Stimulated activated naive B cell treated with anti-CD40 and anti-IgM and Interleukin-4, amounts not matched to agents 10 μg/mL and 1 μg/mL and 100 μg/mL, for 72 hours (primary cell): ENCODE data around the gene NCOR2.

ENCODE experiments used
- ATAC-seq, 2 donors: fragments of 150-1000 bp; cut with Tn5 transposase; replicated peaks; 2 replicates each; pipeline ENCODE4 v1.10.0; 2021; ENCODE audit warnings: moderate library complexity in 1 of 2
- DNase-seq: peaks from one replicate; pipeline ENCODE4 v3.0.0; 2021
- H3K27ac Mint-ChIP-seq: one replicate; pipeline ENCODE4 v1.8.0; 2022; ENCODE audit warnings: mild to moderate bottlenecking, mixed read lengths
- H3K27me3 Mint-ChIP-seq, 2 donors: one replicate each; pipeline ENCODE4 v1.8.0; 2022; ENCODE audit warnings: mixed read lengths in 2 of 2
- H3K36me3 Mint-ChIP-seq, 2 donors: one replicate each; pipeline ENCODE4 v1.8.0; 2022; ENCODE audit warnings: mixed read lengths in 2 of 2, mild to moderate bottlenecking in 1 of 2
- H3K4me1 Mint-ChIP-seq, 2 donors: one replicate each; pipeline ENCODE4 v1.8.0; 2022; ENCODE audit warnings: mixed read lengths in 2 of 2, mild to moderate bottlenecking in 1 of 2
- H3K4me3 Mint-ChIP-seq, 2 donors: one replicate each; pipeline ENCODE4 v1.8.0; 2022; ENCODE audit warnings: mild to moderate bottlenecking in 2 of 2, mixed read lengths in 2 of 2, moderate library complexity in 1 of 2
- H3K9me3 Mint-ChIP-seq, 2 donors: one replicate each; pipeline ENCODE4 v1.8.0; 2022; ENCODE audit warnings: mixed read lengths in 2 of 2, mild to moderate bottlenecking in 1 of 2

NCOR2 gene

GRCh38 chr12:124543052-124543589, 24.3 kb downstream of the NCOR2 start:
- Mint-ChIP-seq H3K27me3 (no peaks in the 10 kb centered on the region), H3K36me3 (peaks cover 5 to 16% of the 10 kb centered on the region in 2 donors), H3K9me3 (no peaks in the 10 kb centered on the region), H3K4me1 (peaks cover 53 to 83% of the 10 kb centered on the region in 2 donors), H3K27ac (peak overlapping the region; percentile 94), H3K4me3 (peak overlapping the region in 1 of 2 donors; percentile 28)
- ATAC-seq (peak in 1 of 2 donors; percentile 13), DNase-seq (no peak)

- Mint-ChIP-seq H3K9me3 (no peaks in the 10 kb centered on the region), H3K27me3 (no peaks in the 10 kb centered on the region), H3K4me1 (peaks cover 53 to 83% of the 10 kb centered on the region in 2 donors), H3K27ac (no peak overlapping the region), H3K36me3 (peaks cover 5 to 14% of the 10 kb centered on the region in 2 donors), H3K4me3 (no peak overlapping the region)
- no peak for ATAC-seq
- no peak for DNase-seq
Measured at GRCh38 chr12:124542021-124542949, 25.1 kb downstream of the NCOR2 start.

- Mint-ChIP-seq H3K4me3 (no peak overlapping the region), H3K27me3 (no peaks in the 10 kb centered on the region), H3K36me3 (peaks cover 6 to 18% of the 10 kb centered on the region in 2 donors), H3K4me1 (peaks cover 57 to 84% of the 10 kb centered on the region in 2 donors), H3K27ac (no peak overlapping the region), H3K9me3 (no peaks in the 10 kb centered on the region)
- DNase-seq: no peak
- no peak for ATAC-seq
Measured at GRCh38 chr12:124541322-124541721, 26.1 kb downstream of the NCOR2 start.

- Mint-ChIP-seq H3K4me1 (peaks cover 45 to 78% of the 10 kb centered on the region in 2 donors), H3K4me3 (peak overlapping the region in 1 of 2 donors; percentile 14), H3K27me3 (no peaks in the 10 kb centered on the region), H3K36me3 (peaks cover 13 to 28% of the 10 kb centered on the region in 2 donors), H3K27ac (peak overlapping the region; percentile 76), H3K9me3 (no peaks in the 10 kb centered on the region)
- ATAC-seq (no peak), DNase-seq (no peak)
Measured at GRCh38 chr12:124539084-124540041, 28.0 kb downstream of the NCOR2 start.

DNA sequence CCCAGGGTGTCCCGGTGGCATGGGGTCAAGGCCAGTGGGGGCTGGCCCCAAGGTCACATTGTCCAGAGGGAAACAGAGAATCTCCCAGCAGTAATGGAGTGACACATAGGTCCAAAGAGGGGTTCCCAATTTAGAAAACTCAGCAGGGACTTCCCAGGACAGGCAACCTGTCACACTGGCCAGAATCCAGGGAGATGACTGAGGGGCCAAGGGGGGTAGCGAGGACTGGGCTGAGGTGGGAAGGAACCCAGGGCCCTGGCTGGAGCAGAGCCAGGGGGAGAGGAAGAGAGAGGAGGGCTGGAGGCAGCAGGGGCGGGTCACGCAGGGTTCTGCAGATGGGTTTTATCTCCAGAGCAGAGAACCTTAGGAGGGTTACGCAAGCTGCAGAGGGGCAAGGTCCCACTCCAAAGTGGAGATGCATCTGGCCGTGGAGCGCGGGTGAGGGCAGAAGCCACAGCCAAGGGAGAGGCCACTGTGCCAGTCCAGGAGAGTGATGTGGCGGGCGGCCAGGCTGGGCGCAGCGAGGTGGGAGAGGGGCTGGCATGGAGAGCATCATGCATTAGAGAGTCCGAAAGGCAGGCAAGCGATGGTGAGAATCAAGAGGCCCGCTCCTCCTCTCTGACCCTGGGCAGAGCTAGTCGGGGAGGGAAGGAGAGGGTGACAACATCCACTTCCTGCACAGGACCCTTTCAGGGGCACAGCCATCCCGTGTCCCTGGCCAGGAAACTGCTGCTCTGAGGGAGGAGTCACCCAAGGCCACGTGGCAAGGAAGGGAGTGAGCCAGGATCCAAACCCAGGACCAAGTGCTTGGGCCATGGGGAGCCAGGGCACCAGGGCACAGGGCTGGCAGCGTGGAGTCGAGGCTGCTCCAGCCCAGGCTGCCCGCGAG, 29.0 kb downstream of the NCOR2 start:
- Mint-ChIP-seq H3K27ac (no peak overlapping the region), H3K36me3 (peaks cover 18 to 35% of the 10 kb centered on the region in 2 donors), H3K4me1 (peaks cover 41 to 71% of the 10 kb centered on the region in 2 donors), H3K9me3 (no peaks in the 10 kb centered on the region), H3K4me3 (no peak overlapping the region), H3K27me3 (no peaks in the 10 kb centered on the region)
- no peak for DNase-seq
- ATAC-seq: no peak

- ATAC-seq: no peak
- DNase-seq: no peak
- Mint-ChIP-seq H3K27ac (no peak overlapping the region), H3K36me3 (peaks cover 20 to 42% of the 10 kb centered on the region in 2 donors), H3K27me3 (no peaks in the 10 kb centered on the region), H3K4me1 (peaks cover 40 to 68% of the 10 kb centered on the region in 2 donors), H3K9me3 (no peaks in the 10 kb centered on the region), H3K4me3 (no peak overlapping the region)
Measured at GRCh38 chr12:124537525-124538193, 29.8 kb downstream of the NCOR2 start.

- H3K36me3 Mint-ChIP-seq: peaks cover 26 to 48% of the 10 kb centered on the region in 2 donors
- peaks cover 40 to 65% of the 10 kb centered on the region in 2 donors for H3K4me1 Mint-ChIP-seq
- ATAC-seq (no peak), DNase-seq (no peak)
- H3K27ac Mint-ChIP-seq: peak overlapping the region; percentile 37
- H3K27me3 Mint-ChIP-seq: no peaks in the 10 kb centered on the region
- no peak overlapping the region for H3K4me3 Mint-ChIP-seq
- H3K9me3 Mint-ChIP-seq: no peaks in the 10 kb centered on the region
Measured at GRCh38 chr12:124536641-124537040, 30.8 kb downstream of the NCOR2 start.

DNA sequence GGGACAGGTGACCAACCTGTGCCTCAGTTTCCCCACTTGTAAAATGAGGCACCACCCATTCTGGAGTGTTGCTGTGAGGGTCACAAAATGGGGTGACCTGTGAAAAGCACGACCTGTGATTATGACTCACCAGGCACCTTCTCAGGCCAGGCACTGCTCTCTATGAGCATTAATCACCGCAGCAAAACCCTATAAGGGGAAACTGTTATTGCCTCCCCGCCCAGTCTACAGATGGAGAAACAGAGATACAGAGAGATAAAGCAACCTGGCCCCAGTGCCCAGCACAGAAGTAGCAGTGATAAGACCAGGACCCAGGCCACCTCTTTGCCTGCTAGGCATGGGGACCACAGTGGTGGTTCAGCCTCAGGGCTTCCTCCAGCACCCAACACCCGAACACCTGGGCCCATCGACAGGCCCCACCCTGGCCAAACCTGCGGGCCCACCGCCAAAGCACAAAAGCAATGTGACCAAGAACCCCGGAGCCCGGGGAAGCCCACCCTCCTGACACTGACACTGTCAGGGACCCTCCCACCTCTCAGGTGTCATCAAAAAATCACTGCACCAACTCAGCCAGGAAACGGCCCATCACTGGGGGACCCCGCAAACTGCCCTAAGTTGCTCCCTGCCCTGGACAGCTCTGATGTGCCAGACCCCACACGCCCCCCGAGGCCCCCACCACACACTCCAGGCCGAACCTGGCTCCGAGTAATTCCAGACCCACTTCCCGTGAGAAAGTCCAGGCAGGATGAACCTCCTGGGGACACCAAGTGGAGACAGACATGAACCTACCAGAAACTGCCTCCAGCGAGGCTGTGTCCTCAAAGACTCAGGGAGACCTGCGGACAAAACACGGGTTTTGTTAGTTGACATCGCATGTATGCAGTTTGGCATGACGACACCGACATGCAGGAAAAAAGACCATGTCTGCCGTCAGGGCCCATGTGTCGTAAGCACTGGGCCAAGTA, 32.4 kb downstream of the NCOR2 start:
- H3K4me1 Mint-ChIP-seq: peaks cover 40 to 71% of the 10 kb centered on the region in 2 donors
- no peak for DNase-seq
- H3K36me3 Mint-ChIP-seq: peaks cover 28 to 56% of the 10 kb centered on the region in 2 donors
- H3K27ac Mint-ChIP-seq: peak overlapping the region; percentile 47
- H3K9me3 Mint-ChIP-seq: no peaks in the 10 kb centered on the region
- no peak overlapping the region for H3K4me3 Mint-ChIP-seq
- ATAC-seq: no peak
- no peaks in the 10 kb centered on the region for H3K27me3 Mint-ChIP-seq

DNA sequence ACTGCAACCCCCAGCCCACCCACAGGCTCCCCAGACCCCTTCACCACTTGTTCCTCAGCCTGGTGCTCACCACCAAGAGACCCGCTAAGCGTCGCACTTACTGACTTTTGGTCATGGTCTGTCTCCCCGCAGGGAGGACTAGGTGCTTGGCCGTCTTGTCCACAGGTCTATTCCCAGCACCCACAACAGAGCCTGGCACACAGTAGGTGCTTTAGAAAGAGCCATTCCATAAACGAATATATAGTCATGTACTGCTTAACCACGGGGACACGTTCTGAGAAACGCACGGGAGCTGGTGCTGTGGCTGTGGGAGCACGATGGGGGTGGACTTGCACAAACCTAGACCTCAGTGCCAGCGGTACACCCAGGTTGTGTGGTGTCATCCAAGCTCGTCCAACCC, 34.0 kb downstream of the NCOR2 start:
- H3K4me1 Mint-ChIP-seq: peaks cover 30 to 58% of the 10 kb centered on the region in 2 donors
- H3K4me3 Mint-ChIP-seq: no peak overlapping the region
- DNase-seq (no peak), ATAC-seq (no peak)
- H3K36me3 Mint-ChIP-seq: peaks cover 31 to 55% of the 10 kb centered on the region in 2 donors
- H3K9me3 Mint-ChIP-seq: no peaks in the 10 kb centered on the region
- H3K27ac Mint-ChIP-seq: no peak overlapping the region
- no peaks in the 10 kb centered on the region for H3K27me3 Mint-ChIP-seq

GRCh38 chr12:124532967-124533366, 34.4 kb downstream of the NCOR2 start:
- no peak for DNase-seq
- Mint-ChIP-seq H3K36me3 (peaks cover 36 to 56% of the 10 kb centered on the region in 2 donors), H3K27ac (peak overlapping the region; percentile 37), H3K4me3 (no peak overlapping the region), H3K4me1 (peaks cover 30 to 58% of the 10 kb centered on the region in 2 donors), H3K9me3 (no peaks in the 10 kb centered on the region), H3K27me3 (no peaks in the 10 kb centered on the region)
- no peak for ATAC-seq

GRCh38 chr12:124532331-124532750, 35.1 kb downstream of the NCOR2 start:
- no peak for DNase-seq
- H3K36me3 Mint-ChIP-seq: peaks cover 42 to 61% of the 10 kb centered on the region in 2 donors
- no peaks in the 10 kb centered on the region for H3K9me3 Mint-ChIP-seq
- H3K27ac Mint-ChIP-seq: peak overlapping the region; percentile 79
- H3K27me3 Mint-ChIP-seq: no peaks in the 10 kb centered on the region
- H3K4me1 Mint-ChIP-seq: peaks cover 29 to 57% of the 10 kb centered on the region in 2 donors
- ATAC-seq: no peak
- H3K4me3 Mint-ChIP-seq: no peak overlapping the region

- ATAC-seq: no peak
Measured at GRCh38 chr12:124531906-124532305, 35.5 kb downstream of the NCOR2 start.

More at GRCh38 chr12:124531906-124532305, 35.5 kb downstream of the NCOR2 start:
- H3K9me3 Mint-ChIP-seq: no peaks in the 10 kb centered on the region
- no peaks in the 10 kb centered on the region for H3K27me3 Mint-ChIP-seq
- peaks cover 45 to 64% of the 10 kb centered on the region in 2 donors for H3K36me3 Mint-ChIP-seq
- H3K27ac Mint-ChIP-seq: no peak overlapping the region
- H3K4me1 Mint-ChIP-seq: peaks cover 29 to 56% of the 10 kb centered on the region in 2 donors
- no peak overlapping the region for H3K4me3 Mint-ChIP-seq
- no peak for DNase-seq
